PC-3 (cell line): ENCODE measurements around the gene SPRED3. TPM values are rescaled to one million over a fixed set of nuclear protein-coding genes. Genes with fewer than 3 reads are reported as not detected.

ENCODE experiments used
- ATAC-seq: fragments of 200-7000 bp; cut with Tn5 transposase; 2 replicates; pipeline ENCODE4 v1.9.1; 2020; ENCODE audit warnings: mild to moderate bottlenecking, moderate library complexity
- BruUV-seq: library from RNA; stranded (reverse); fragments of 400-500 nt; replicated peaks from 2 replicates; lab custom pipeline; 2021; lab: Mats Ljungman, UMichigan
- CTCF ChIA-PET: fragments of 300-600 bp; sonication (Branson Sonifier 250); formaldehyde crosslinking; loops from one replicate; lab custom pipeline; 2022; ENCODE audit warnings: antibody characterized with exemption; lab: Charles Lee
- POLR2A ChIA-PET: fragments of 300-600 bp; sonication (Branson Sonifier 250); formaldehyde crosslinking; loops from one replicate; lab custom pipeline; 2022; ENCODE audit warnings: antibody characterized with exemption; ENCODE audit not compliant: unreplicated experiment; lab: Charles Lee
- DNase-seq: peaks from one replicate; pipeline ENCODE4 v3.0.0-alpha.2; 2015
- H2AFZ ChIP-seq: fragments of 300-600 bp; sonication (generic); 2 replicates; pipeline ENCODE4 v1.6.0; 2016; ENCODE audit warnings: antibody characterized with exemption, low read length
- H3F3A ChIP-seq: fragments of 300-600 bp; sonication (generic); one replicate; pipeline ENCODE4 v1.6.0; 2017; ENCODE audit warnings: antibody characterized with exemption, low read length, control low read depth, mild to moderate bottlenecking; ENCODE audit not compliant: unreplicated experiment
- H3K27ac ChIP-seq: fragments of 300-600 bp; sonication (generic); 2 replicates; pipeline ENCODE4 v1.5.1; 2016; ENCODE audit warnings: mild to moderate bottlenecking, low read length
- H3K27me3 ChIP-seq: fragments of 300-600 bp; sonication (generic); 2 replicates; pipeline ENCODE4 v1.6.1; 2016; ENCODE audit warnings: low read length, mixed read lengths
- H3K36me3 ChIP-seq: fragments of 300-600 bp; sonication (generic); 2 replicates; pipeline ENCODE4 v1.6.1; 2016; ENCODE audit warnings: low read depth, mixed run types, low read length, mixed read lengths
- H3K4me1 ChIP-seq: fragments of 300-600 bp; sonication (generic); 2 replicates; pipeline ENCODE4 v1.5.1; 2016; ENCODE audit warnings: low read length; ENCODE audit not compliant: insufficient read depth
- H3K4me2 ChIP-seq: fragments of 300-600 bp; sonication (generic); 2 replicates; pipeline ENCODE4 v1.6.0; 2016; ENCODE audit warnings: low read length
- H3K4me3 ChIP-seq: fragments of 300-600 bp; sonication (generic); 2 replicates; pipeline ENCODE4 v1.5.1; 2016; ENCODE audit warnings: mild to moderate bottlenecking, low read length, mixed read lengths
- H3K79me2 ChIP-seq: fragments of 300-600 bp; sonication (generic); 2 replicates; pipeline ENCODE4 v1.6.1; 2017; ENCODE audit warnings: low read length, mixed read lengths
- H3K9ac ChIP-seq: fragments of 300-600 bp; sonication (generic); 2 replicates; pipeline ENCODE4 v1.6.0; 2016; ENCODE audit warnings: mild to moderate bottlenecking, low read length
- H3K9me2 ChIP-seq: fragments of 300-600 bp; sonication (generic); replicated peaks from 2 replicates; pipeline ENCODE4 v1.6.1; 2016; ENCODE audit warnings: mixed run types, low read length, mixed read lengths
- H3K9me3 ChIP-seq: fragments of 300-600 bp; sonication (generic); 2 replicates; pipeline ENCODE4 v1.6.1; 2016; ENCODE audit warnings: low read length, mixed read lengths
- H4K20me1 ChIP-seq: fragments of 300-600 bp; sonication (generic); 2 replicates; pipeline ENCODE4 v1.6.1; 2016; ENCODE audit warnings: low read length, mixed read lengths
- CTCF ChIP-seq: fragments of 300-600 bp; sonication (generic); conservative IDR thresholded peaks from 2 replicates; pipeline ENCODE4 v1.5.1; 2017; ENCODE audit warnings: antibody characterized with exemption, low read depth, mild to moderate bottlenecking, low read length
- EZH2 ChIP-seq: fragments of 300-600 bp; sonication (generic); IDR thresholded peaks from one replicate; pipeline ENCODE4 v1.6.1; 2017; ENCODE audit warnings: antibody characterized with exemption, mild to moderate bottlenecking, low read length; ENCODE audit not compliant: unreplicated experiment
- EZH2phosphoT487 ChIP-seq: fragments of 300-600 bp; sonication (generic); IDR thresholded peaks from 2 replicates; pipeline ENCODE4 v1.6.1; 2018; ENCODE audit warnings: mild to moderate bottlenecking, antibody characterized with exemption, low read length, borderline replicate concordance
- intact Hi-C: fragments of 100-400 bp; cut with micrococcal nuclease; formaldehyde crosslinking; loops from 2 replicates; pipeline ENCODE4 v1.9.0; 2023
- total RNA-seq: library from RNA; depleted of rRNA; stranded (reverse); fragments of >200 nt; gene quantifications from 2 replicates; pipeline ENCODE4 v1.2.3, GENCODE V29; 2014

Gene SPRED3
- total RNA-seq, 1 experiment from 2014 or later = 4.1 TPM

GRCh38 chr19:38429811-38430156 is 41.3 kb downstream of the SPRED3 start:
- BruUV-seq = no TSS peak
- CTCF ChIA-PET = no interaction called here

GRCh38 chr19:38430931-38431330 is 42.4 kb downstream of the SPRED3 start:
- Histone ChIP-seq H3F3A (no peaks in the 10 kb centered on the region), H3K27me3 (no peaks in the 10 kb centered on the region), H4K20me1 (no peaks in the 10 kb centered on the region), H2AFZ (no peak overlapping the region), H3K4me3 (no peak overlapping the region), H3K4me2 (no peak overlapping the region), H3K79me2 (no peaks in the 10 kb centered on the region), H3K9me2 (no peaks in the 10 kb centered on the region), H3K4me1 (no peaks in the 10 kb centered on the region), H3K36me3 (no peaks in the 10 kb centered on the region), H3K9me3 (no peaks in the 10 kb centered on the region), H3K9ac (no peak overlapping the region), H3K27ac (no peak overlapping the region)
- ATAC-seq (no peak), DNase-seq (no peak)
- ChIA-PET CTCF (no interaction called here), POLR2A (no interaction called here)
- TF ChIP-seq EZH2phosphoT487 (no peak), EZH2 (no peak), CTCF (no peak)
- no TSS peak for BruUV-seq
- intact Hi-C loops = no loop called here

More at GRCh38 chr19:38429811-38430156, 41.3 kb downstream of the SPRED3 start:
- Histone ChIP-seq H3K4me1 (no peaks in the 10 kb centered on the region), H3K79me2 (no peaks in the 10 kb centered on the region), H3K4me2 (no peak overlapping the region), H3K27ac (no peak overlapping the region), H4K20me1 (no peaks in the 10 kb centered on the region), H3K27me3 (no peaks in the 10 kb centered on the region), H3F3A (no peaks in the 10 kb centered on the region), H3K9me2 (no peaks in the 10 kb centered on the region), H3K9ac (no peak overlapping the region), H3K36me3 (no peaks in the 10 kb centered on the region), H3K9me3 (no peaks in the 10 kb centered on the region), H2AFZ (no peak overlapping the region), H3K4me3 (no peak overlapping the region)
- ATAC-seq (no peak), DNase-seq (no peak)
- POLR2A ChIA-PET = interaction anchor here (0.6 kb wide), 1 partner anchor 166 kb away, joined by 4 read pairs; the partner anchor contains the start of gene SPINT2
- TF ChIP-seq EZH2phosphoT487 (no peak), EZH2 (no peak), CTCF (no peak)
- intact Hi-C loops = no loop called here

GRCh38 chr19:38433268-38433733 is 44.8 kb downstream of the SPRED3 start, which contains the start of gene RYR1:
Gene RYR1 (plus strand): TSS chr19:38433691. CDS start chr19:38433830, 139 bp downstream.
- H3K27ac ChIP-seq = no peak within 1 kb of the TSS
- DNase-seq (no peak), ATAC-seq (no peak)
- no TSS peak for BruUV-seq
- no peak within 1 kb of the TSS for H3K9ac ChIP-seq
- POLR2A ChIA-PET = no interaction called here
- no peak within 1 kb of the TSS for H3K4me2 ChIP-seq
- H3K4me1 ChIP-seq = no peaks in the 10 kb centered on the region
- CTCF ChIA-PET = no interaction called here
- no peak for TF ChIP-seq EZH2phosphoT487
- no peak for TF ChIP-seq CTCF
- TF ChIP-seq EZH2 = no peak
- no peaks in the 10 kb centered on the region for H3F3A ChIP-seq
- no peak within 1 kb of the TSS for H3K4me3 ChIP-seq
- no peak within 1 kb of the TSS for H2AFZ ChIP-seq
- no peaks in the 10 kb centered on the region for H4K20me1 ChIP-seq
- no peaks in the 10 kb centered on the region for H3K9me3 ChIP-seq
- no peaks in the 10 kb centered on the region for H3K79me2 ChIP-seq
- H3K9me2 ChIP-seq = no peaks in the 10 kb centered on the region
- no peaks in the 10 kb centered on the region for H3K27me3 ChIP-seq
- intact Hi-C loops = no loop called here
- no peaks in the 10 kb centered on the region for H3K36me3 ChIP-seq
